Caki2 (cell line): ENCODE measurements around the gene P2RY2. TPM values are rescaled to one million over a fixed set of nuclear protein-coding genes. Genes with fewer than 3 reads are reported as not detected.

ENCODE experiments used
- DNase-seq: peaks from one replicate; pipeline ENCODE4 v3.0.0-alpha.2; 2015; ENCODE audit warnings: low read depth
- in situ Hi-C: cut with HindIII; loops from 2 replicates; pipeline ENCODE4 v1.10.0; 2016; ENCODE audit warnings: low sequenced_read_pairs, low pct_unique_long_range_greater_than_20kb, mixed read lengths
- total RNA-seq: library from RNA; depleted of rRNA; stranded (reverse); fragments of >200 nt; shearing (Covaris generic); gene quantifications from 2 replicates; pipeline ENCODE4 v1.2.3, GENCODE V29; 2014; ENCODE audit warnings: low replicate concordance

P2RY2 gene
- total RNA-seq, 1 experiment from 2014 or later, result 0.47 TPM

DNA sequence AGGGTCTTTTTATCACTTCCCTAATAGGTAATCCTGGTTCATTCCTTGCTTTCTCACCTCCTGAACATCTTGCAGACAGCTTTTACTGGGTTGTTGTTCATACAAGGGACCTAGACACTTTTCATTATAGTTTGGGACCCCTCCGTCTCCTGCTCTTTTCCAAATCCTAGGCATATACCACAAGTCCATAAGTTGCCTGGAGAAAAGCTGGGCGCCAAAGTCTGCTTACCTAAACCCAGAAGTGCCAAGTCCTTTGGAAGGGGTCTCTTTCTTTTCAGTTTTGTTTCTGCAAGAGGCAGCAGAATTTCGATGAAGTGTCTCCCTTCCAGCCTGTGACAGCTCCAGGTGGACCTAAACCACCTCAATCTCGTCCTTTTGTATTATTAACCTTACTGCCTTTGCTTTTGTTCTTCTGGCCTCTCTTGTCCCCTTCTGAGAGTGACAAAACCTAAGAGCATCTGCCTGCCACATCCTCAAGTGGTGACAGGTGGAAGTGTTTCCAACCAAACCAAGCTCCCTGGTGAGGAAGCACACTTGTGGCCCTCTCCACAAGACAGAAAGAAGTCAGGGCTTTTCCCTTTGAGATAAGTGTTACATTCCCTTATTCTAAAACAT is 34.6 kb downstream of the P2RY2 start:
- no peak for DNase-seq
- in situ Hi-C loops, result no loop called here

DNA sequence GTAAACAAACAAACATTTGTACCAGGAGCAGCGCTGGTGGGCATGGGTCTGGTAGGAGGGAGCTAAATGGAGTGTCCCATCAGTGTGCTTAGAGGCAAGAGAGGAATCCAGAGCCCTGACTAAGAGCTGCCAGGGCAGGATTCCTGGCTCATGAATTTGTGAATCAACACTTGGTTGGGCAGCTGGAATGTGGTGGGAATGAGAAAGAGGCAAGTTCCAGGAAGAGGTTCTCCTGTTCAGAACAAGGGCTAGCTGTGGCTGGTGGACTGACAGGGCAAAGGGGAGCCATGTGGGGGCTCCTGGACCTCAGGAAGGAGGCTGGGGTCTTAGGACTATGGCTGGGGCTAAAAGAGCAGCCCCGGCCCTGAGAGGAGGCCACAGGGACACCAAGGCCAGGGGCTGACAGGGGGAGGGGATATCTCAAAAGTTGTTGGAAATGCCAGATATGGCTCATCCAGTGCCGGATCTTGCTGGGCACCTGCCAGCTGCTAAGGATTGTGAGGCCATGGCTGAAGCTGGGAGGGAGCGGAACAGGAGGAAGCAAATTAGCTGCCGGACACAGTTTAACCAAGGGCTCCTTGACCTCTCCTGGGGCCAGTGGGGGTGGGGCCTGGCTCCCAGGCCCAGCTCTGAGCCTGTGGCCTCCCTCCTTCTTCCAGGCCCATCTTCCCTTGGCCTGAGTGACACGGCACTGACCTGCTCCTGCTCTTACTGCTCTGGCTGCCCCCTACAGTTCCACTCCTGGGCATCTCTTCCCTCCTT is 39.4 kb downstream of the P2RY2 start:
- DNase-seq, result peak; percentile 93
- in situ Hi-C loops, result no loop called here

DNA sequence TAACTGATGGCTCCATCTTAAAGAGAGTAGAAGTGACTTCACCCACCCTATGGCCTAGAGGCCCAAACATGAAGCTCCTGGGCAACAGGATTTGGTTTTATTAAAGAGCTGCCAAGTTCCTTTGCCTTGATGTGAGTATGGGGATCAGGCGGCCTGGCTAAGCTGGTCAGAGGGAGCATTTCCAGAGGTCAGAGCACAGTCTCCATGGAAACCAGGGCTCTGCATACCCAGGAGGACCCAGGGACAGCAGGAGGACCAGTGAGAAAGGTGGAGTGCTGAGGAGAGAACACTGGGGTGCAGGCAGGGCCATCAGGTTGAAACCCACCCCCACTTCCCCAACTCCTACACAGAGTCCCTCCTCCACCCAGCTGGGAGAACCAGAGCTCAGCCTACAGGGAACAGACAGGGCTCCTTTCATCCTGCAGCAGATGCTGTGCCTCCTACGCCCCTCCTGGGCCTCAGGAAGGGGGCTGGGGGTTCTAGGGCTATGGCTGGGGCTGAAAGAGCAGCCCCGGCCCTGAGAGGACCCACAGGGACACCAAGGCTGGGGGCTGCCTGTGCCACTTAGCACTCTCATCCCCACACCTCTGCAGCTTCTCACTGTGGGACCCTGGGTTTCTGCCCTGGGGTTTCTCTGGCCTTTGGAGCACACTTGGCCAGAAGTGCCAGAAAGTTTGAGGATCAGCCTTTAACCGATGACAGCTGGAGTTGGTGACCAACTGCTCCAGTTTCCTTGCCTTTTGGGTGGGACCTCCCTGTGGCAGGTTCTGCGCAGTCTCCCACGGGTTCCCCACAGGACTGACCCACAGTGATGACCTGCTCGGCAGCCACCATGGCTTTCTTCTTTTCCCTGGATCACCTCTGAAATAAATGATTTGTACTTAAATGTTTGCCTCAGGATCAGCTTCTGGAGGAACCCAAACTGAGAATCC is 40.3 kb downstream of the P2RY2 start:
- no peak for DNase-seq
- in situ Hi-C loops, result no loop called here

DNA sequence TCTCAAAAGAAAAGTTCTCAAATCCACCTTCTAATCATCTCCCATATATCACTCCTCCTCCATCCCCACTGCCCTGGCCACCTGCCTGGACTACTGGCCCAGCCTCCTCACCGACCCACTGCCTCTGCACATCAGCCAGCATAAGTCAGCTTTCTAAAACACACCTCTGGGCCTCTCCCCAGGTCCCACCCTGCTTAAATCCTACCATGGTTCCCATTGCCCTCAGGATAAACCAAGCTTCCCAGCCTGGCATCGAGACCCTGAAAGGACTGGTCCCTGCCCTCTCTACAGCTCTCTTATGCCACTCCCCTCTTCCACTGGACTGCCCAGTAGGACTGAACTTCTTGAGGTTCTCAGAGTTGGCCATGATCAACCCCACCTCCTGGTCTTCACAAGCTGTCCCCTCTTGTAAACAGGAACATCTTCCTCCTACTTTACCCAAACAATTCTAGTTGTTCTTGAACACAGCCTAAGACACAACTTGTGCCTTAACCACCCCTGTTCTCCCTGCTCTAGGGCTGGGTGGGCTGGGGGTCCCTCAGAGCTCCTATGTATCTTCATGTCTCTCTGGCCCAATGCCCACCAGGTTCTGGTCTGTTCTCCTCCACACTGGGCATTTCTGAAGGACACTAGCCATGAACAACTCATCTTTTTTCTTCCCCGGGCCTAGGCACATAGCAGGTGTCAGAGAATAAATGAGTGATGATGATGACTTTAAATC is 41.5 kb downstream of the P2RY2 start:
- in situ Hi-C loops, result no loop called here
- DNase-seq, result no peak

DNA sequence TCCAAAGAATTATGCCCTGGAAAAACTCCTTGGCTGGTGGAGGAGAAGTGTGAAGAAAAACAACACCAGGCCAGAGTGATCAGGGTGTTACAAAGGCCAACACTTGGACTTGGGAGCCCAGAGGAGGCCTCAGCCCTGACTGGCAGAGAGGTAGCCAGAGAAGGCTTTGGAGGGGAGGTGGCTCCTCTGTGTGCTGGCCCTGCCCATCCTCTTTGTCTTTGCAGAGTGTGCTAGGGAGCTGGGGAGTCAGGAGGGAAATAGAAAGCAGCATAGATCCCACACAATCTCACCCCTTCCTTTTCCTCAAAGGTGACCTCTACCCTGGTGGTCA is 42.0 kb downstream of the P2RY2 start:
- no peak for DNase-seq
- in situ Hi-C loops, result no loop called here

DNA sequence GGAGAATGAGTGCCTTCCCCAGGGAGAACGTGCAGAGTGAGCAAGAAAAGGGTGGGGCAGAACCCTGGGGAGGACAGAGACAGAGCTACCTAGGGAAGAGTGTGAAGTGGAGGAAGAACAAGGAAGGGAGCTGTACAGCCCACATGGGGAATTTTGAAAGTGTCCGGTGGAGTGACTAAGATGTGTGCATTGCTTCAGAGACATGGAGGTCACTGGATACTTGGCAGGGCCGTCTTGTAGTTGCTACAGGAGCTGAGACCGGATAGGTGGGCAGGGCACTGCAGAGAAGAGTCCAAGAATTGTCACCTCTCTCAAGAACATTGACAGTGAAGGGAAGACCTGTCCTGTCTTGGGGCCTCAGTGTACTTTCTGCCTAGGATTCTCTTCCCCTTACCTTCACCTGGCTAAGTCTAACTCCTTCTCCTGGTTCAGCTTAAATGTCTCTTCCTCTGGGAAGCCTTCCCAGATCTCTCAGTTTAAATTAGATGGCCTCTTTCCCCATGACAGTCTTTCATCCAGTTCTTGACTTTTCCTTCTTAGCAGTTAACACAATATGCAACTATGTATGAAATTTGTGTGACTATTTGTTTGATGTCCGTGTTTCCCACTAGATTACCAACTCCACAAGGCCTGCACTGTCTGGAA is 44.9 kb downstream of the P2RY2 start:
- no peak for DNase-seq
- in situ Hi-C loops, result no loop called here

DNA sequence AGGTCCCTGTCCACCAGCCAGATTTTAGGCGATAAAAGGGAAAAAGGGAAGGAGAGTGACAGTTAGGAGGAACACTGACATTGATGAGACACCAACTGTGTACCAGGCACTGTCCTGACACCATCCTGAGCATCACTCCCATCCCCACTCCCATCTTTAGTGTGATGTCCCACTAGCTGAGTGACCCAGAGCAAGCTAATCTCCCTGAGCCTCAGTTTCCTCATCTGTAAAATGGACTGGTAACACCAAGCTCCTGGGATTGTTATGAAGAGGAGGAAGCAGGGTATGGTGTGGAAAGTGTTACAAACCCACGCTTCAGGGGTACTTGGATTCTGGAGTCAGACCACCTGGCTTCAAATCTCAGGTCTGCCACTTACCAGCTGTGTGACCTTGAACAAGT is 45.6 kb downstream of the P2RY2 start:
- in situ Hi-C loops, result no loop called here
- DNase-seq, result no peak

DNA sequence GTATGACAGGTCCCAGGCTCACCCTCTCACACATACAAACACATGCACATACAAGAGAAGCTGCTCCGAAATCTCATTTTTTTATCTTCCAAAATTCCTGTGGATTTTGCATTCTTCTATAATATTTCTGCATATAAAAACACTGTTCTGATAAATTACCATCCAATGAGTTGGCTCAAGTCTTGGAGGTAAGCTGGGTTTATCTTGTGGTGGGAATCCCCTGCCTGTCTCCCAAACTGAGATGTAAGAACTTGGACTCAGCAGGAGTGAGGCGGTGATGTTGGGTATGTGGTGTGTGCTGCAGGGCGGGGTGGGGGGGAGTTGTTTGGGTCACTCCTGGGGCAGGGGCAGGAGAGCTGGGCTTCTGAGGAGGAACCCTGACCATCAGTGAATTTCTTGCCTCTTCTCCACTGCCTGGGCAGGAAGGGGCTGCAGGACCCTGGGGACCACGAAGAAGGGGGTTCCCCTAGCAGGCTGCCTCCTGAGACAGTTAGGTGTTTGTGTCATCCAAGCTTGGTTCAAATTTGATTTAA is 47.3 kb downstream of the P2RY2 start:
- no peak for DNase-seq
- in situ Hi-C loops, result no loop called here

DNA sequence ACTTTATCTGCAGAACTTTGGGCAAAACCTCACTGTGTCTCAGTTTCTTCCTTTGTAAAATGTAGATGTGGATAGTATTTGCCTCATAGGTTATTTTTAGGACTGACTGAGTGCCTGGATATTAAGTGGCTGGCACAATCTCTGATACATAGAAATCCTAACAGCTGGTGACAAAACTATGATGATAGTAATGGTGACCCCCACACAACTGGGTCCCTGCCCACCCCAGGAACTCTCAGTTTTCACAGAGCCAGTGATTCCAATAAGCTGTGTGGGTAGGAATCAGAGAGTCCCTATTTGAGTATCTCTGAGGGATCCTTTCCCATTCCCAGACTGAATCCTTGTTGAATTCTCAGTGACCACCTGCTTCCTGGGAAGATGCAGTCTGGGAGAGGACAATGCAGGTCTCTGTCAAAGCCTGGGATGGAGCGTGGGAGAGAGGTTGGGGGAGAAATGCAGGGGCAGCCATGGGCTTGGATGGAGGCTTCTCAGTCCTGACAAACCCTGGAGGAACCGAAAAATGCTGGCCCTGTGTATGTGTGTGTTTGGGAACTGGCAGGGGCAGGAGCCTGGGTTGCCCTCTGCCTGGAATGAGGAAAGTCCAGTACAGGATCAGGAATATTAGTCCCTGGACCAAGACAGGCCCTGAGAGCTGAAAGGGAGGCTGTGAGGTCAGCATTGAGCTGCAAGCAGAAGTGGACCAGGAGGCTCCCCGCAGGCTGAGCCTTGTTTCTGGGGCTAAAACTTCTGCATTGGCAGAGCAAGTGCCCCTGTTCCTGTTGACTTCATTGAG is 48.0 kb downstream of the P2RY2 start:
- DNase-seq, result no peak
- in situ Hi-C loops, result no loop called here

DNA sequence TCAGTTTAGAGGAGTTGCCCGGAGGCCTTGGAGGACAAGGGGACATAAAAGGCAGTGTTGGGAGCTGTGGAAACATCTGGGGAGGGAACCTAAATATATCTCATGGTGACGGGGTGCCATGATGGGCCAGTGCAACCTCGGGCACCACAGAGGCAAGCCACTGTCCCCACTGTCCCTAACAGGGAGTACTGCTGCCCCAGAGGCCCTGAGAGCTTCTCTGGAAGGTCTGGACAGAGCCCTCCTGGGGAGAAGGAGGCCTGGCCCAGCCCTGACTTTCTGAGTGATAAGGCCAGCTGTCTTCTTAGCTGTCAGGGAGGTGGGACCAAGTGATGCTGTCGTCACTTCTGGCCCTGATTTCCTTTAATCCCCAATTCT is 48.6 kb downstream of the P2RY2 start:
- in situ Hi-C loops, result no loop called here
- DNase-seq, result no peak

DNA sequence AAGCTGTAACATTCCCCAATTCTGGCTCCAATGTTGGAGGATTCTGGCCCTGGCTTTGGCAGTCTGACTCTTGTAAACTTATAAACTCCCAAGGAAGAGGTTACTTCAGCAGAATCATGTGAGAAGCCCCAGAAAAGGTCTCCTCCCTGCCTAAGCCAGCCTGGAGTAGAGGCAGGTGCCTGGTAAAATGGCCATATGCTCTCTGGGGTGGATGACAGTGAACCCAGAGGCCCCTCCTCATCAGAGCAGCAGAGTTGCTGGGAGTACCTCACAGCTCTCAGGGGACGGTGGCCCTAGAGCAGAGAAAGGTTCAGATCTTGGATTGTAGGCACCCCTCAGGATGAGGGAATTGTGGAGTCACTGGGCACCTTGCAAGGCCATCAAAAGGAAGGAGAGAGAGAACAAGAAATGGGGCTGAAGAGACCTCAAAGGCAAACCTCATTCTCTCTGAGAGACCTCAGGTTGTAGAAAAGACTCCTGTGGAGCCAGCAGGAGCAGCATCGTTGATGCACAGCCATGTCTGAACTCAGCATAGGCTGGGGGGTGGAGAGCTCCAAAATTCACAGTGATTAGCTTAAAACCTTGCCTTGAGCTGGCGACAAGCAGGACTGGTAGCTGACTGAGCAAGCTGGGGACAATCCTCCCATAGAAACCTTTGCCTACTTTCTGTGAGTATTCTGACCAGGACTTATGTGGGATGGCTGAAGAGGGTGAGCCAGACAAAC is 49.2 kb downstream of the P2RY2 start:
- in situ Hi-C loops, result no loop called here
- no peak for DNase-seq

DNA sequence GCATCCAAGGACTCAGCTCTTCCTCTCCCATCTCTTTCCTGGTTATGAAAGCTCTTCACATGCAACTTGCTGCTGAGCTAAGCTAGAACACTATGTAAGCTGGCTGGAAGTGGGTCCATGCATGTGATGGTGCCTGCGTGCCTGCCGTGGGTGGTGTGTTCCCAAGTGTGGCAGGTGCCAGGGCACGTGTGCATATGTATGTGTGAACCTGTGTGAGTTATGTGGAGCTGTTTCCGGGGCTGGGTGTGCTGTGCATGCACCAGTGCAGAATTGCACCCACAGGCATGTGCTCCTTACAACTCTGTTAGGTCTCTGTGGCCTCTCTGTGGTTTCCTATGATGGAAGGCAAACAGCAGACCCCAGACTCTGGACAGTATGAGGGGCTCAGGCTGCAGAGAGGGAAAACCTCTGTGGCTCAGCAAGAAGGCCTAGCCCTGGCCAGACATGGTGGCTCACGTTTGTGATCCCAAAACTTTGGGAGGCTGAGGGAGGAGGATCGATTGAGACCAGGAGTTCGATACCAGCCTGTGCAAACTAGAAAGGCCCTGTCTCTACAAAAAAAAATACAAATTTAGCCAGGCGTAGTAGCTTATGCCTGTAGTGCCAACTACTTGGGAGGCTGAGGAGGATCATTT is 49.9 kb downstream of the P2RY2 start:
- DNase-seq, result no peak
- in situ Hi-C loops, result no loop called here

DNA sequence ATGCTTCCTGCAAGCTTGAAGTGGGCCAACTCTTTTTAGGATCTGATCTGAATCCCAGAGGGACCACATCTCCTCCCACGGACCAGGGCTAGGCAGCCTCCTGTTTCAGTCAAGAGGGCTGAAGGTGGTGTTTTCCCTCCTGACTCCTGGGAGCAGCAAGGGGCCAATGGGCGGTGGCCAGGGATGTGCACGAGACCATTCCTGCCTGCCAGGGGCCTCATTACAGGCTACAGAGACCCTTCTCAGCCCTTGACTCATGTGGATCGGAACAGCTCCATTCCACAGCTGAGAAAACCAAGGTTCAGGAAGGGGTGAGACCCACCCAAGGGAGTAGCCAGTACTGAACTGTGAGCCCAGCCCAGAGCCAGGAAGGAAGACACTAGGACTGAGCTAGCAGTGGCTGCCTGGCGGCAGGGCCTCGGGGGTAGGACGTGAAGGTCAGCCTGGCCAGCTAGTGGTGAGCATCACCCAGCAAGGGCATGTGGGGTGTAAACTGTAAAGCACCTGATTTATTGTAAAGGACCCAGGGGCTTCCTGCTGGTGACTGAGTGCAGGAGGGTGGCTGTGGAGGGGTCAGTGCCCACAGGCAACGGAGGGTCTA is 50.7 kb downstream of the P2RY2 start:
- no peak for DNase-seq
- in situ Hi-C loops, result no loop called here

DNA sequence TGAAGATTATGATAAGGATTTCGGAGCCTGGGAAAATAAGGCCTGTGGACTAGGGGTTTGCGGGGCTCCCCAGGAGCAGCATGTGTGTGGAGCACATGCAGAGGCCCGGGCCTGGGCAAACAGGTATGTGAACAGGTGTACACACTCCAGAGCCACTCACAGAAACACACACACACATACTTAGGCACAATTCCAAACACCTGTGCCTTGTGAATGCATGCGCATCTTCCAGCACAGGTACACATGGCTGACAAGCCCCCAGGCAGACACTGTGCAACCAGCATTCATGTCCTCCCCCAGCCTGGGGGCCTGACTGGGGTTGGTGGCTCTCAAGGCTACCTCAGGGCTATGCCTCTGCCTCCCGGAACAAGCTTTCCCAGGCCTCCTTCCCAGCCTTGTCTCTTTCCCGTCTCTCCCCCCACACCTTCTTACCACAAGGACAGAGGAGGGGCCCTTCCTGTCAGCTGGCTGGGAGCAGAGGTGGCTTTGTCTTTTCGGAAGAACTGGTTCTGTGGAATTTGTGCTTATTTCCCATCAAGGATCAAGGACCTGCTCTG is 51.5 kb downstream of the P2RY2 start:
- no peak for DNase-seq
- in situ Hi-C loops, result no loop called here

DNA sequence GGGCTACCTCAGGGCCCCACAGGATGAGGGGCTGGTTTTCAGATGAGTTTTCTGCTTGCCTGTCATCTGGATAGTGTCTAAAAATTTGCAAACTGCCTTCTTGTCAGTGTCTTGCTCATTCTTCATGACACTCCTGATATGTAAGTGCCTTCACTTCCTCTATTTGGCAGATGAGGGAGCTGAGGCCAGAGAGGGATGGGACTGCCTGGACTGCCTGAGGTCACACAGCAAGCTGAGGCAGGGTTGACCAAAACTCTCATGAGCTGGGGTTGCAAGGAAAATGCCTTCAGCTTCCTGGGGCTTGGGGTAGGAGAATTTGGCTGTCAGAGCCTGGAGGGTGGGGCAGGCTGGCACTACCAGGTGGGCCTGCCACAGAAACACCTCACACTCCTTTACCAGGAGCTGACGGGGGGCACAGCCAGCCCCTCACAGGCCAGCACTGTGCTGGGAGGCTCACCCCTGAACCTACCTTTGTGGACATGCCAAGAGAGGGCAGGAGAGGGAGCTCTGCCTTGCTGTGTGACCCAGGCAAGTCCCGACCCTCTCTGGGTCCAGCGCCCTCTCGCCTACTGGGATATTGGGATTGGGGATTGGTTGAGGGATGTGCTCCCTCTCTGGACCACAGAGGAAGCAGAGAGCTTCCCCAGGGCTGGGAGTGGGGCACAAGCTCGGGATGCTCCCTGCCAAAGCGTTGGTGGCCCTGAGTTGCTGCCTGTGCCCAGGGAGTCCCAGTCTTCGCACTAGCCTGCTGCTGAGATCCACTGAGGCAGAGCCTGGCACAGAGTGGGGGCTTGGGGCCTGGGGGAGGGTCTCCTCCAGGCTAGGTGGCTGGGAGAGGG is 52.2 kb downstream of the P2RY2 start:
- in situ Hi-C loops, result no loop called here

More for the DNA sequence above, 52.2 kb downstream of the P2RY2 start:
- no peak for DNase-seq
